HG03565 (cell line): ENCODE data around the gene CABLES2.
"Not testable (repeated sequence)": the region's sequence is repeated elsewhere in the genome, so short reads cannot be mapped to it uniquely, and the experiment has no call there.

Source experiments
- ATAC-seq: cut with Tn5 transposase; IDR thresholded peaks from one replicate; pipeline ENCODE4 v1.9.1; 2021; ENCODE audit warnings: mild to moderate bottlenecking, moderate library complexity; ENCODE audit not compliant: unreplicated experiment

The CABLES2 gene

DNA sequence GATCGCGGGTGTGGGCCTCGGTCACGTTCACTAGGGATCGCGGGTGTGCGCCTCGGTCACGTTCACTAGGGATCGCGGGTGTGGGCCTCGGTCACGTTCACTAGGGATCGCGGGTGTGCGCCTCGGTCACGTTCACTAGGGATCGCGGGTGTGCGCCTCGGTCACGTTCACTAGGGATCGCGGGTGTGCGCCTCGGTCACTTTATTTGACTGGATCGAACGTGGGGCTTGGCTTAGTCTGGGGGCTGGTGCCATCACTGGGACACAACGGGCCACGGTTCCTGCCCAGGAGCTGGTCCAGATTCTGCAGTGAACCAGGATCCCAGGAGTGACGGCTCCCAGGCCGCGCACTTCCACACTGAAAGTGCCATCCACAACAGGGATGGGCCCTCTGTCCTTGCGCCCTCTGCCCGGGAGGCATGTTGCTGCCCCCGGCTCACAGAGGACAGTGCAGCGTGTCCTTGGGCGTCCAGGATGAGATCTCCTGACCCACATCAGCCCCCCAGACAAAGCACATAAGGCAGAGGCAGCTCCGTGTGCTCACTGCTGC is 33.4 kb downstream of the CABLES2 start:
- not testable (repeated sequence) for ATAC-seq

DNA sequence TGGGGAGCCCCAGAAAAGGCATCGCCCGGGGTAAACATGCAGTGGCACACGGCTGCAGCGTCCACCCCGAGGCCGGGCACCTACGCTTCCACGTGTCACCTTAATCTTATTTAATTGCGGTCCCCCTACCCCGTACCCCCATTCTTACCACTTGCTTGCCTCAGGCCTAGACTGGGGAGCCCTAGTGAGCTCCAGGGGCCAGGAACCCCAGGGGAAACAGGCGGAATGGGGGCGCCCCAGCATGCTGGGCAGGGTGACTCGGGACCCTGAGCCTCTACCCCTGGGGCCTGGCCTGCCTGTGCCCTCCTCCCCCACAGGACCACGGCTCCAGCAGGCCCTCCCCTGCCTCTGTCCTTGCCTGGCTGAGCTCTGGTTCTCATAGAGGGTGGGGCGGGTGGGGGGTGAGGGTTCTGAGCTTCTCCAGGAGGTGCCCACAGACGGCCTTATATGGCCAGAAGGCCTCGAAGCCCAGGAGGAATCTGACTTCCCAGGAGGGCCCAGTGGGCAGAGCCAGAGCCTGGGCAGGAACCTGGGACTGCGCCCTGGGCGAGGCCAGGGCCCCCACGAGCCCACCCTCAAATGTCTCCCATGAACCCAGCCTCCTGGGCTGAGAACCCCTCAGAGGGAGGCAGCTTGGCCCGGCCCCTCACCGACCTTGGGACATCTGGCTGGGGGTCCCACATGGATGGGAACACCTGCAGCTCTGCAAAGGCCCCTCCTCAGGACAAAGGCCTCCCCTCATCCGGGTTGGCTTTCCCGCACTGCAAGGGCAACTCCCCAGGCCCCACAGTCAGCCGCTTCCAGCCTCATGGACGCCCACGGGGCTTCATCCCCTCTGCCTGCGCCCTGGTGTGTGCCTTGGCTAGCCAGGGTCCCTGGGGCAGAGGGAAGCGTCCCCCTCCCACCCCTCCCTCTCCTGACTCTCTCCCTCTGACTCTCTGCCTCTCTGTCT is 34.8 kb downstream of the CABLES2 start:
- ATAC-seq, result no peak

DNA sequence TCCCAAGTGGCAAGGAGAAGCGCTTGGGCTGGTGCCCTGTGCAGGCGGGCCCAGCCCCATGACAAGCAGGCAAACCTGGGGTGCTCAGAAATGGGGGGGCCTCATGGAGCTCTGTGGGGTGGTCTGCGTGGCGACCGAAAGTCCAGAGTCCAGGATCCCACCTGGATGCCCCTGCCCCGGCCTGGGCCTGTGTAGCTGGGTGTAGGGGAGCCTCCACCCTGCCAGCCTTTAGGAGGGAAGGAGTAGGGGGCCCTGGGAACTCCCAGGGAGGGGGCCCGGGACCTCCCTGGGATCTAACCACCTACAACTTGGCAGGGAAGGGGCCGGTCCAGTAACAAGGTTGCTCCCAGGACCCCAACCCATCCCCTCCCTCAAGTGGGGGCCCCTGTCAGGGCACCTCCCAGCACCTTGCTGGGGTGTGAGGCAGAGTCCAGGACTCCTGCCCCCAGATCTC is 35.5 kb downstream of the CABLES2 start:
- ATAC-seq, result no peak

DNA sequence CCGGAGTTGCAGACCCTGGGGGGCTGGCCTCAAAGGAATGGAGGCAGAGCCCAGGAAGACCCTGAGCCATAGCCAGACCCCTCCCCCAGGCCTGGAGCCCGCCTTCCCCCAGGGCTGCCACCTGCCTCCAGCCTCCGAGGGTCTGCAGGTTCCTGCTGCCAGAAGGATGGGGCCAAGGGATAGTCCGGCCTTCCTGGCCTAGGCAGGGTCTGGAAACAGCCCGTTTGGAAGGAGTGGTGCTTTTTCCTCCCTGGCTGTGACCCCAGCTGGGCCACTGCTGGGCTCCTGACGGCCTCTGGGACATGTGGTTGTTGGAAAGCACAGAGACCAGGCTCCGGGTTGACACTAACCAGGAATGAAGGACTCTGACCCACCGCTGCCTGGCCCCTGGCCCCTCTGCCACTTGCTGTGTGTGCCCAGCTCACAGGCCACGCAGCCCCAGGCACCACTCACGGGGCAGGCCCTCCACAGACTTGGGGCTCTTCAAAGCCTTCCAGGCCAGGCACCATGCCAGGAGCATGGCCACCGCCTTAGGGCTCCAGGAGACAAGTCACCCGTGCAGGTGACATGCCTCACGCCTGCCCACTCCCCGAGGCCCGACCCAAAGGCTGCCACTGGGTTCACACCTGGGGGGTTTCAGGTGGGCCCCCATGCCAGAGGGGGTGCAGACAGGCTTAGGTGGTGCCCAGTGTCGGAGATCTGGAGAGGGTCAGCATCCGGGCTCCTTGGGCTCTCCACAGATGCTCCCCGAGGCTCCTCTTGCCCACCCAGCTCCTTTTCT is 36.1 kb downstream of the CABLES2 start:
- no peak for ATAC-seq

DNA sequence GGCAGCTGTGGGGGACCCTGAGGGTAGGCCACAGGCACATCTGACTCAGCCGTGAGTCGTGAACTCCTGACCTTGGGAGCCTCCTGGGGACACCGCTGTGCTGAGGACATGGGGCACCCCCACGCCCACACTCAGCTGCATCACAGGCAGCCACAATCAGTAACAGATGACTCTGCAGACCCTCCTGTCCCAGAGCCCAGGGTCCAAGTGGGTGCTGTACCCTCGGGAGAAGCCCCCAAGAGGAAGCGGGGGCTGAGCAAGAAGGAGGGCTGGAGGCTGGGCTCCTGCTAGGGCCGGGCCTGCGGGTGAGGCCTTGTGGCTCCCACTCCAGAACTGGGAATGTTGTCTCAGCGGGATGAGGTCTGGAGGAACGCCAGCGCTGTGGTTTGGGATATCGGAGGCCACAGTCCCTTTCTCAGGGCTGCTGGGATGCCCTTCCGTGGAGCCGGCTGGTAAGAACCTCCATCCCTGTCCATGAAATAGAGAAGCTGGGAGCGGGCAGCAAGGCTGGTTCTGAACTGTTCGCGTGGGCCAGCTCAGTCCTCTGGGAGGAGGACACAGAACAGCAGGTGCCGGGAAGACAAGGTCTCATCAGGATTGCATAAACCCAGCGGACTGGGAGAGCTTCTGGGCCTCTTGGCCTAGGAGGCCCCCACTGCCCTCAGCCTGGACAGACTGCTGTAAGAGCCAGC is 36.8 kb downstream of the CABLES2 start:
- no peak for ATAC-seq

DNA sequence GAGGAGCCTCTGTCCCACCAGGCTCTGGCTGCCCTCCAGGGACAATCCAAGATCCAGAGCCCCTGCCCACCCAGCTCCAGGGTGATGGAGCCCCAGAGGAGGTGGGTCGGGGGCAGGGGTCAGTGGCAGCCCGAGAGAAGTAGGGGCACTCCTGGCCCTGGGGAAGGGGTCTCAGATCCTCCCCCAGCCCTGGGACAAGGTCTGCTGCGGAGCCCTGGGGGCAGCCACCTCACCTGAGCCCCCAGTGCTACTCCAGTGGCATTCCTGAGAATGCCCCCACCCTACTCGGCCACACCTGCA is 37.3 kb downstream of the CABLES2 start:
- no peak for ATAC-seq

DNA sequence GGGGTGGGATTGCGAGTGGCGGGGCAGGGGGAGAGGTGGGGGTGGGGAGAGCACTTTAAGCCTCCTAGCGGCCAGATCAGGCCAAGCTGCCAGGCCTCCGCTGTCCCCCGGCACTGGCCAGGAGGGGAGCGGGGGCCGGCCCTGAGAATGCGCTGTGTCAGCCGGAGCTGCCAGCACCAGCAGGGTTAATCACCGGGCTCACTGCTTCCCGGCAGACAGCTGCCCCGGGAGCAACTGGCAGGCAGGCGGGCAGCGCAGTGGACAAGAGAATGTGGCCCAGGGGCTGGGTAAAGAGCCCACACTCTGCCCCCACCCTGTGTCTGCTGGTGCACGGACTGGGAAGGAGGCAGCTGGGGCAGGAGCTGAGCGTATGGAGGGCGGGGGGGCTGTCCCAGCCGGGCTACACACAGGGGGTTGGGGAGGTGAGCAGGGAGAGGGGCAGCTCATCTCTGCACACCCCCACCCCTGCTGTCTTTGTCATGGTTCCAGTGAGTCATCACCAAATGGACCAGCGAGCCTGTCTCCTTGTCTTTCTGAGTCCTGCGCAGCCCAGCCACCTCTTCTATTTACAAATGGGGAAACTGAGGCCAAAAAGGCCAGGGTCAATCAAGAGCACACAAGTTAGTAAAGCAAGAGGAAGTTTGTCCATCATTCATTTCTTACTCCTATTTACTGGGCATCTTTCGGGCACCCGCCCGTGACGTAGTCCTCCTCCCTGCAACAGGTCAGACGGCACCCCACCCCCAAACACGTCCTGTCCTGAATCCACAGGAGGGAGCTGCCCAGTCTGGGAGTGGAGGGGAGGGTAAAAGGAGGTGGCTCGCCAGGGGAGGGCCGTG is 37.9 kb downstream of the CABLES2 start:
- no peak for ATAC-seq

DNA sequence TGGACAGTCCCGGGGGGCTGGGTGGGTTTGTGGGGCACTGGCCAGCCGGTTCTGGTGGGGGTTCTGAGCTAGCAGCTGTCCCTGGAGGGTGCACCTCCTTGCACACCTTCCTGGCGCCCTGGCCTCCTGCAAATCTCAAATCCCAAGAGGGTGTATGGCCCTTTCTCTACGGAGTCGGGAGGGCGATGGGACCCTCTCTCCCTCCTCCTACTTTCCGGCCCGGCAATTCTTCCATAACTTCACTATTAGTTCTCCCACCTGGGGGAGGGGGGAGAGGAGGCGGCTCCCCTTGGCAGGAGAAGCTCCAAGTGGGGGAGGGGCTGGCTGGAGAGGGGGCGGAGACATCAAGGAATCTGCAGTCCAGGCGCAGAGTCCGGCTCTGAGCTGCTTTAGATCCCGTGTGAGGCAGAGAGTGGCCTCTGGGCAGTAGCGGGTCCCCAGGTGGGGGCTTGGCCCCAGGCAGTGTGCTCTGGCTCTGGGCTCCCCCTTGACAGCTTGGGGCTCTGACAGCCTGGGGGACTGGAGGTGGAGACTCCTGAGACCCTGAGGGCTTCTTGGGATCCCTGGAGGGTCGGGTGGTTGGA is 38.6 kb downstream of the CABLES2 start:
- no peak for ATAC-seq

DNA sequence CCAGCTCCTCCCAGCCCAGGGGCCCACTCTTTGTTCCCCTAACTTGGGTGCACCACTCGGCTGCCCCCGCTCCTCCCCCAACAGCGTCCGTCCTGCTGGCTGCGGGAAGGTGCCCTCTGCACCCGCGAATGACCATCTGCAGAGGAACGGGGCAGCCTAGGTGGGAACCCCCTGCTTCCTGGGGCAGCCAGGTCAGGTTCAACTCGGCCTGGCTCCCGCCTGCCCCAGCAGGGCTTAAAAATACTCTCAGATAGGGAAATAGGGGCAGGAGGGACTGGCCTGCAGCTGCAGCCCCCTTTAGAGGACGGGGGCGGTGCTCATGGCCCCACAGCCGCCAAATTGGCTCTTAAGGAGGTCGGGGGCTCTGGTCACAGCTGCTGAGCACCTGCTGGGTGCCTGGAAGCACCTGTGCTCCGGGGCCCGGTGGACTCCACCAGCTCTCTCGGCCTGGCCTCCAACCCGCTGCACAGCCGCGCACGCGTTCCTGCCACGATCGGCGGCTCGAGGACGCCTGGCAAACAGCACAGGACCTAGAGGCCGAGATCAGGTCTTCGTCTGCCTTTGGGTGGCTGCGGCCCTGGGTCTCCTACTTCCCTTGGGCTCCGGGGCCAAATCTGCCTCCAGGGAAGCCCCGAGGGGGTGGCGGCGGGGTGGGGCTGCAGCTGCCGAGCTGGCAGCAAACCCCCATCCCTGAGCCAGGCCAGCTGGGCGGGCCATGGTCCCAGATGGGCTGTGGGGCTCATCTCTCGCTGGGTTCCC is 39.3 kb downstream of the CABLES2 start:
- no peak for ATAC-seq

DNA sequence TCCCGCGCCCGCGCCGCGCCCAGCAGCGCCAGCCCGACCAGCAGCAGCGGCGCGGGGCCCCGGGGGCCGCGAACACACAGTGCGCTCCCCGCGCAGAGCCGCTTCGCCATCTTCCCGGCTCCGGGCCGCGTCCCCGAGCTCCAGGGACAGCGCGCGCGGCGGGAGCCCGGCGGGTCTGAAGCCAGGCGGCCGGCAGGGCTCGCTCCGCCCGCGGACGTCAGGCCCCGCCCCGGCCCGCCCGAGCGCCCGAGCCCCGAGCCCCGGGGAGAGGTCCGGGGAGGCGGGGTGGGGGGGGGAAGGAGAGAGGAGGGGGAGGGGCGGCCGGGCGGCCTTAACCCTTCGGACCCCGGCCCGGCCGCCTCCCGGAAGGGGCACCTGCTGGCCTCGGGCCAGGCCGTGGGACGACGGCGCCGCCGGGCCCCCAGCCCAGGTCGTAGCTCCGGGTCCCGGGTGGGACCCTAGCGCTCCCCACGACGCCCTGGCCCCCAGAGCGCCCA is 39.9 kb downstream of the CABLES2 start, which contains the start of gene LAMA5:
LAMA5 (minus strand) TSS at position 177 of the 497 bp plus-strand sequence; CDS start at position 110, 67 bp downstream.
- no peak for ATAC-seq

DNA sequence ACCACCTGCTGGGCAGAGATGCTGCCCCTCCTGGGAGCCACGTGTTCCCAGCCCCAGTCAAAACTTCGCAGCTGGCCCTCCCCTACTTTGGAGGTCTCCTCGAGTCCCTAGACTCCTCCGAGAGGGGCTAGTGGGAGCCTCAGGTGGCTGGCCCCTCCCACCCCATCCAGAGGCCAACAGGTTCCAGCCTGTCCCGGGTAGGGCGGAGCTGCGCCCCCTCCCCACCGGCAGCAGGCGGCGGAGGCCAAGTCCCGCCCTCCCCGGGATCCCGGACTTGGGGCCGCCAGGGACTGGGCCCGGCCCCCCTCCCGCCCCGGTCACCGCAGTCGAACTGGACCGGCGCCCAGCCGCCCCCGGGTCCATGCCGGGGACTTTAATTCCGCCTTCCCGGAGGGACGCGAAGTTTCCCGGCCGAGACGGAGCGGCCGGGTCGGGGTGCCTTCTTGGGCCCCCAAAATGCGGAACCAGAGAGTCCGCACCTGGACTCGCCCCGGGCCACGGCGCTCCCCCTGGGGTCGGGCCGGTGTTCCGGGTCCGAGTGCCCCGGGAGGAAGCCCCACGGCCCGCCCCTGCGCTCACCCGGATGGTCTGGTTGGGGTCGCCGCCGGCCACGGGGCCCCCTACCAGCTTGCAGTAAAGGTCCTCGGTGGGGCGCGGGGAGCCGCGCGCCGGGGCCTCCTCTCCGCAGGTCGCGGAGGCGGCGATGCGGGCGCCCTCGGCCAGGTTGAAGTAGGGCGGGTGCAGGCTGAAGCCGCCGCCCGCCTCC is 40.5 kb downstream of the CABLES2 start:
- no peak for ATAC-seq

DNA sequence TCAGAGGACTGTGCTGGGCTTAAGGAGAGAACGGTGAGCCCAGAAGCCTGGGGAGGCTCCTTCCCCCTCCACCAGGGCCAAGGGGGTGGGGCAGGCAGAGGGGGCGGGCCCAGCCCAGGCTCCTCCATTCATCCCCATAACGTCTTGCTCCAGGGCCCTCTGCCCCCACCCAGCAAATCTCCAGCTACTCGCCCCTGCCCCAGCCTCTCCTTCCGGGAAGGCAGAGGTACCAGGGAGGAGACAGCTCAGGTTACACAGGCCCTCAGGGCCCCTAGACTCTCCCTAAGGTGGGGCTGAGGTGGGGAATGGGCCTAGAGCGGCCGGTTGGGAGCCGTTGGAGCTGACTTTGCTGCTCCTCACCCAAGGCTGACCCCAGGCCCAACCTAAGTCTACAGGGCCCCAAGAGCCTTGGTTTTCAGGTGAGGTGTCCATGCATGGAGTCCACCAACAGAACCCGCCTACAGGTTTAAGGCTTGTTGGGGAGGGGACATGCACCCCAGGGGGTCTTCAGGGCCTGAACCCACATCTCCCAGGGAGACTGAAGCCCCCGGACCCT is 41.2 kb downstream of the CABLES2 start:
- no peak for ATAC-seq

DNA sequence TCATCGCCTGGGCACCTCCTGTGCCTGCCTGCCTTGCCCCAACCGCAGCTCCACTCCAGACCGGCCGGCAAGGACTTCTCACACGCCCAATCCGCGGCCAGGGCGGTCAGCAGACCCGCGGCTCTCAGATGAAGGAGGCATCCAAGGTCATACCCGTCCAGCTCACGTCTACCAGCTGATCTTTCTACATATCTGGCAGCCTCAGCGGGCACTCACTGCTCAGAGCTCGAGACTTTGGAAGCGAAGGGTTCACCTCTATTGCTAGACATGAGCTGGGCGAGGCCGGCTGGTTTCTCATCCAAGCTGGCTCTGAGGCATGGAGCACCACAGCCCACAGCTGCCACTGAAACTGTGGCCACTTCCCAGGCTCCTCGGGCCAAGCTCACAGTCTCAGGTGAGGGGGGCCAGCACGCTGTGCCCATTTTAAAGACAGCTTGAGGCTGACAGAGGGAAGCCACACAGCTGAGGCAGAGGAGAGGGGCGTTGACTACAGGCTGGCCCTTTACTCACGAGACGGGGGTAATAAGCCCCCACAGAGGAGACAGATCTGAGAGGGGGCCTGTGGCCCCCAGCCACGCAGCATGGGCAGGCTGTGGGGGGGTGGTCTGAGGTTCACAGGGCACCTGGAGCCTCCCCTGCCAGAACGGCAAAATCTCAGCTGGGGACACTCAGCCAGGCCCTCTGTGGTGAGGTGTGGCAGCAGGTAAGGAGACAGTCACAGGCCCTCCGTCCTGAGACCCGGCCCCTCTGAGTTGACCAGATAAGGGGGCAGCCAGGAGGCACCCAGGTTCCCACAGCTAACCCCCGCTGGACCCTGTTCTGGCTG is 42.0 kb downstream of the CABLES2 start:
- ATAC-seq, result no peak

DNA sequence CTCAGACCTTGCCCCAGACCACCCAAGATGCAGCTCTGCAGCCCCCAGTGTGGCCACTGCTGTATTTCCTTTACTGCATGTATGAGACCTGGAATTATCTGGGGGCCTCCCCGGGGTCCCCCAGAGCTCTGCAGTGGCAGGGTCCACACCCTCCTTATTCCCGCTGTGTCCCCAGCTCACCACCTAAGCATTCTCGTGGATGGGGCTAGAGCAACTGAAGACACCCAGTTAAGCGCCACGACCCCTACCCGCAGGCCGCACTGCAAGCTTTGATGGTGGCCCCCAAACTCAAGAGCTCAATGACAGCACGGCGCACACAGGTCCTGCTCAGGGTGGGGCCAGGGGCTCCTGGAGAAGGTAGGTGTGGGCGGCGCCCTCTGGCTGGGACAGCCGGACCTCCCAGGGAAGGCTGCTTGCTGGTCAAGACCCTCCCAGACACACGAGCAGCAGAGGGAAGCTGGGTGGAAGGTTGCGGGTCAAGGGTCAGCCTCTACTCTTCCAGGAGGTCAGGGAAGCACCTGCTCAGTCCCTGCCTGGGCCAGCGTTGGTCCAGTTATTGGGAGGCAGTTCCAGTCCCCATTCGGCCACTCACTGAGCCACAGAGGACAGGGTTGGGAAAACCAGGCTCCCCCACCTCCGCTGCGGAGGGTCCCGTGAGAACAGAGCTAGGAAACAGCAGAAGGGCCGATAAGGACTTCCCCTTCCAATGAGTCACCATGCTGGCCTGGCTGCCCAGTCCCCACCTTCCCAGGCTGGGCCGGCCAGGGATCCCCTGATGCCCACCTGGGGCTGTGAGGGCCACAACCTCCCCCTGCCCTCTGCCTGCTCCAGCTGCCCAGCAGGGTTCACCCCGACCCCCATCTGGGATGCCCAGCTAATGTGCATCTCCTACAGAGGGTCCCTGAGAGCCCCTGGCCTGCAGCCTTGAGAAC is 42.9 kb downstream of the CABLES2 start:
- no peak for ATAC-seq

DNA sequence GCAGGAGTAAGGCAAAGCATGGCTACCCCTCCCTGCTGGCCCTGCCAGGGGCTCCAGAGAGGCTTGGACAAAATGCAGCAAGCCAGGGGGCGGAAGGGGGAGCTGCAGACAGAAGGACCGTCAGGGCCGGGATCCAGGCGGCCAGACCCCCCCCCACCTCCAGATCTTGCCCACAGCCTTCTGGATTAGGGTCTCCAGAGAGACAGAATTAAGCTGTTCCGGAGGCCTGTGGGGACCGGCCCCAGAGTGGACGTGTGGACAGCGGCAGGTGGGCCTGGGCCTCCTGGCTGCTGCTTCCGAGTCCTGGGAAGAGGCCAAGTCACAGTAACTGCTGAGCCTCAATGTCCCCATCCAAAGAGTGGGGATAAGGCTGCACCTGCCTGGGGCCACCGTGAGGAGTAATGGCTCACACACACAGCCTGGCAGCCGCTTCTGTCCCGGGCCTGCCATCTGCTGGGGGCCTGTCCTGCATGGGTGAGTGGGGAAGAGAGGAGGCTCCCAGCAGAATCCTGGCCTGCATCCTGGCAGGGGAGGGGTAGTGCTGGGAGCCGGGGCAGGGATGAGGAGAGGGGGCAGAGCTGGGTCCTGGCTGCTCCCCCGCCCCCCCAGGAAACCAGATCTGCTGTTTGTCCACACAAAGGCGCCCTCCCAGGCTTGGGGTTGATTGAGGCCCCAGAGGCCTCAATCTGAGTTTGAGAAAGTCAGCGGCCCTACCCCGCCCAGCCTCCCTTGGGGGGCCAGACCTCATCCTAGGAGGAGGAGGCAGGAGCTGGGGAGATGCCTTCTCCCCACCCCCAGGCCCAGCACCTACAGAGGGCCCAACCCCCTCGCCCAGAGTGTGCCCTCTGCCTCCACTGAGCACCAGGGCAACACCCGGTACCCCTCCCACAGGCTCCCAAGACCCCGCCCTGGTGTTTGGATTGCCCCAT is 43.8 kb downstream of the CABLES2 start:
- ATAC-seq, result no peak
